ENCODE results near the gene PDE7B.
"Not testable (repeated sequence)": the region's sequence is repeated elsewhere in the genome, so short reads cannot be mapped to it uniquely, and the experiment has no call there.

GRCh38 chr6:136139111-136139510 lies 287.6 kb downstream of the PDE7B start:
- TF ChIP-seq EZH2 (IDR thresholded peaks at IDR 0.05; ENCODE audit: low read length, unreplicated experiment); CTCF (conservative IDR thresholded peaks at IDR 0.05; ENCODE audit: low read depth, low read length); EZH2phosphoT487 (IDR thresholded peaks at IDR 0.05; ENCODE audit: borderline replicate concordance, low read length): not testable (repeated sequence)
